Sigmoid colon (tissue), 7 donors: ENCODE data around the gene CLCN3. TPM values are rescaled to one million over a fixed set of nuclear protein-coding genes. Genes with fewer than 3 reads are reported as not detected.

Experiments
- DNase-seq: peaks from one replicate; pipeline ENCODE4 v3.0.0-alpha.2; 2019
- H3K27ac ChIP-seq, 4 donors: fragments of 200-600 bp; sonication (generic); one replicate each; pipeline ENCODE4 v1.5.1; 2016 to 2019; ENCODE audit warnings: mild to moderate bottlenecking in 1 of 4
- H3K27me3 ChIP-seq, 3 donors: fragments of 200-600 bp; sonication (generic); one replicate each; pipeline ENCODE4 v1.5.1; 2019; ENCODE audit warnings: mild to moderate bottlenecking in 1 of 3
- H3K36me3 ChIP-seq, 4 donors: fragments of 200-600 bp; sonication (generic); one replicate each; pipeline ENCODE4 v1.5.1; 2016 to 2019
- H3K4me1 ChIP-seq, 4 donors: fragments of 200-600 bp; sonication (generic); one replicate each; pipeline ENCODE4 v1.5.1; 2017 to 2019
- H3K4me3 ChIP-seq, 4 donors: fragments of 200-600 bp; sonication (generic); one replicate each; pipeline ENCODE4 v1.5.1; 2017 to 2019; ENCODE audit warnings: mild to moderate bottlenecking in 2 of 4, moderate library complexity in 1 of 4
- H3K9me3 ChIP-seq, 4 donors: fragments of 200-600 bp in 3 of 4; sonication (generic) in 3 of 4; one replicate each; pipeline versions ENCODE4 v1.5.1 to v1.6.1; 2013 to 2019
- EP300 ChIP-seq, 4 donors: sonication (generic); formaldehyde crosslinking; IDR thresholded peaks; one replicate each; pipeline ENCODE4 v1.6.1; 2017; ENCODE audit warnings: antibody characterized with exemption in 4 of 4
- POLR2A ChIP-seq, 2 donors: fragments of 450-650 bp; IDR thresholded peaks; one replicate each; pipeline ENCODE4 v1.6.1; 2016; ENCODE audit warnings: antibody characterized with exemption in 2 of 2, mild to moderate bottlenecking in 2 of 2, moderate library complexity in 2 of 2
- POLR2AphosphoS5 ChIP-seq, 4 donors: sonication (generic); formaldehyde crosslinking; IDR thresholded peaks; one replicate each; pipeline ENCODE4 v1.6.1; 2017; ENCODE audit warnings: antibody characterized with exemption in 4 of 4
- WGBS, 2 donors: extraction: QIAGEN DNeasy Blood & Tissue Kit; methylation state at CpG; one replicate each; pipeline ENCODE4 v1.1.7; 2013; 5-methylcytosine and 5-hydroxymethylcytosine counted together
- intact Hi-C: fragments of 100-400 bp; cut with DNase I; formaldehyde crosslinking; loops from one replicate; pipeline ENCODE4 v1.15.1; 2023
- polyA plus RNA-seq, 3 donors: library from polyadenylated mRNA; stranded (reverse); fragments of 200-250 nt; gene quantifications; one replicate each; pipeline ENCODE4 v1.2.3, GENCODE V29; 2013
- total RNA-seq, 4 donors: library from RNA; depleted of rRNA; stranded (reverse); fragments of >200 nt; gene quantifications; one replicate each; pipeline ENCODE4 v1.1.0, GENCODE V29; 2016
- TF ChIP-seq, protein P1 (sequence below), 4 experiments: fragments of 450-650 bp in 3 of 4; fragments of 200-600 bp in 1 of 4; IDR thresholded peaks; one replicate each; pipeline ENCODE4 v1.5.1; 2016 to 2019; ENCODE audit warnings: antibody characterized with exemption in 4 of 4, mild to moderate bottlenecking in 3 of 4, moderate library complexity in 2 of 4
- donor health status: healthy with polysubstance abuse.
- donor health status: Bipolar disorder and iron deficiency.
- donor health status: healthy.

The CLCN3 gene
- total and polyA plus RNA-seq, 7 donors: 8.6 to 37.1 (median 16.0) TPM

GRCh38 chr4:169741569-169741968 is 121.2 kb downstream of the CLCN3 start:
- peaks cover 0 to 54% (median under 1%) of the 10 kb centered on the region in 4 donors for H3K36me3 ChIP-seq
- no peak for DNase-seq
- H3K27me3 ChIP-seq: no peaks in the 10 kb centered on the region
- no peaks in the 10 kb centered on the region for H3K4me1 ChIP-seq
- intact Hi-C loops: no loop called here
- H3K4me3 ChIP-seq: no peak overlapping the region
- TF ChIP-seq EP300 (IDR thresholded peaks at IDR 0.05) (no peak), POLR2AphosphoS5 (IDR thresholded peaks at IDR 0.05) (no peak), POLR2A (IDR thresholded peaks at IDR 0.05) (no peak)
- TF ChIP-seq, protein P1, sequence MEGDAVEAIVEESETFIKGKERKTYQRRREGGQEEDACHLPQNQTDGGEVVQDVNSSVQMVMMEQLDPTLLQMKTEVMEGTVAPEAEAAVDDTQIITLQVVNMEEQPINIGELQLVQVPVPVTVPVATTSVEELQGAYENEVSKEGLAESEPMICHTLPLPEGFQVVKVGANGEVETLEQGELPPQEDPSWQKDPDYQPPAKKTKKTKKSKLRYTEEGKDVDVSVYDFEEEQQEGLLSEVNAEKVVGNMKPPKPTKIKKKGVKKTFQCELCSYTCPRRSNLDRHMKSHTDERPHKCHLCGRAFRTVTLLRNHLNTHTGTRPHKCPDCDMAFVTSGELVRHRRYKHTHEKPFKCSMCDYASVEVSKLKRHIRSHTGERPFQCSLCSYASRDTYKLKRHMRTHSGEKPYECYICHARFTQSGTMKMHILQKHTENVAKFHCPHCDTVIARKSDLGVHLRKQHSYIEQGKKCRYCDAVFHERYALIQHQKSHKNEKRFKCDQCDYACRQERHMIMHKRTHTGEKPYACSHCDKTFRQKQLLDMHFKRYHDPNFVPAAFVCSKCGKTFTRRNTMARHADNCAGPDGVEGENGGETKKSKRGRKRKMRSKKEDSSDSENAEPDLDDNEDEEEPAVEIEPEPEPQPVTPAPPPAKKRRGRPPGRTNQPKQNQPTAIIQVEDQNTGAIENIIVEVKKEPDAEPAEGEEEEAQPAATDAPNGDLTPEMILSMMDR (IDR thresholded peaks at IDR 0.05): no peak
- no peak overlapping the region for H3K27ac ChIP-seq
- H3K9me3 ChIP-seq: no peaks in the 10 kb centered on the region
- WGBS, 2 donors: 92 to 94% methylated on average over 2 of the region's 2 CpGs

- Histone ChIP-seq H3K9me3 (no peaks in the 10 kb centered on the region), H3K27ac (no peak overlapping the region), H3K36me3 (peaks cover 0 to 58% (median 7%) of the 10 kb centered on the region in 4 donors), H3K4me3 (no peak overlapping the region), H3K27me3 (no peaks in the 10 kb centered on the region), H3K4me1 (no peaks in the 10 kb centered on the region)
- no peak for DNase-seq
- 97 to 100% methylated on average over 1 of the region's 1 CpG for WGBS, 2 donors
- intact Hi-C loops: no loop called here
- TF ChIP-seq EP300 (IDR thresholded peaks at IDR 0.05): no peak
- no peak for TF ChIP-seq POLR2AphosphoS5 (IDR thresholded peaks at IDR 0.05)
- TF ChIP-seq, protein P1 (IDR thresholded peaks at IDR 0.05): no peak
- TF ChIP-seq POLR2A (IDR thresholded peaks at IDR 0.05): no peak
These were observed 124.2 kb downstream of the CLCN3 start for GRCh38 chr4:169744601-169745000.

- Histone ChIP-seq H3K4me3 (no peak overlapping the region), H3K36me3 (peaks cover 0 to 60% (median 9%) of the 10 kb centered on the region in 4 donors), H3K4me1 (no peaks in the 10 kb centered on the region), H3K9me3 (no peaks in the 10 kb centered on the region), H3K27ac (no peak overlapping the region), H3K27me3 (no peaks in the 10 kb centered on the region)
- DNase-seq: no peak
- TF ChIP-seq POLR2AphosphoS5 (IDR thresholded peaks at IDR 0.05) (no peak), EP300 (IDR thresholded peaks at IDR 0.05) (no peak)
- TF ChIP-seq, protein P1 (IDR thresholded peaks at IDR 0.05): no peak
- 95 to 100% methylated on average over 1 of the region's 1 CpG for WGBS, 2 donors
- intact Hi-C loops: no loop called here
These were observed 124.9 kb downstream of the CLCN3 start for GRCh38 chr4:169745291-169745690.

- 1 to 2% methylated on average over 13 of the region's 13 CpGs for WGBS, 2 donors
- peak overlapping the region; percentile 75 to 80 (median 78) for H3K27ac ChIP-seq
- DNase-seq: no peak
- H3K27me3 ChIP-seq: no peaks in the 10 kb centered on the region
- TF ChIP-seq EP300 (IDR thresholded peaks at IDR 0.05) (no peak), POLR2AphosphoS5 (IDR thresholded peaks at IDR 0.05) (no peak), POLR2A (IDR thresholded peaks at IDR 0.05) (no peak)
- TF ChIP-seq, protein P1 (IDR thresholded peaks at IDR 0.05): no peak
- H3K4me1 ChIP-seq: peaks cover 0 to 18% (median 14%) of the 10 kb centered on the region in 4 donors
- no peaks in the 10 kb centered on the region for H3K9me3 ChIP-seq
- H3K36me3 ChIP-seq: peaks cover 0 to 14% (median 4%) of the 10 kb centered on the region in 4 donors
- H3K4me3 ChIP-seq: peak overlapping the region; percentile 57 to 81 (median 80)
- intact Hi-C loops: loop anchor here (2.0 kb wide), 2 partner anchors 146 to 270 kb away; partner anchors contain the start of gene MFAP3L
These were observed 136.7 kb downstream of the CLCN3 start for GRCh38 chr4:169756971-169757574.
